GM23338 (cell line): Measurements from ENCODE around the gene AK2. TPM values are rescaled to one million over a fixed set of nuclear protein-coding genes. Genes with fewer than 3 reads are reported as not detected.

Experiments
- ATAC-seq: fragments of 200-7000 bp; cut with Tn5 transposase; 3 replicates; pipeline ENCODE4 v1.9.1; 2020
- DNase-seq: peaks from one replicate; pipeline ENCODE4 v3.0.0-alpha.2; 2015; ENCODE audit warnings: low spot score
- H2AFZ ChIP-seq: fragments of 200-600 bp; sonication (generic); 2 replicates; pipeline ENCODE4 v1.8.0; 2016; ENCODE audit warnings: antibody characterized with exemption, mild to moderate bottlenecking, moderate library complexity
- H3F3A ChIP-seq: fragments of 200-600 bp; sonication (generic); replicated peaks from 2 replicates; pipeline ENCODE4 v1.8.0; 2017; ENCODE audit warnings: antibody characterized with exemption, mixed run types, low read depth
- H3K27ac ChIP-seq: fragments of 200-600 bp; sonication (generic); 2 replicates; pipeline ENCODE4 v1.6.1; 2016; ENCODE audit warnings: low read depth
- H3K27me3 ChIP-seq: fragments of 200-600 bp; sonication (generic); 2 replicates; pipeline ENCODE4 v1.8.0; 2016; ENCODE audit warnings: mild to moderate bottlenecking, mixed run types, moderate library complexity; ENCODE audit not compliant: insufficient read depth
- H3K36me3 ChIP-seq: fragments of 200-600 bp; sonication (generic); 2 replicates; pipeline ENCODE4 v1.8.0; 2016; ENCODE audit warnings: mild to moderate bottlenecking; ENCODE audit not compliant: insufficient read depth
- H3K4me1 ChIP-seq: fragments of 200-600 bp; sonication (generic); 2 replicates; pipeline ENCODE4 v1.8.0; 2016; ENCODE audit warnings: mild to moderate bottlenecking, moderate library complexity; ENCODE audit not compliant: insufficient read depth
- H3K4me2 ChIP-seq: fragments of 200-600 bp; sonication (generic); 2 replicates; pipeline ENCODE4 v1.7.1; 2017; ENCODE audit warnings: mixed run types
- H3K4me3 ChIP-seq: fragments of 200-600 bp; sonication (generic); 2 replicates; pipeline ENCODE4 v1.6.1; 2016; ENCODE audit warnings: mixed run types
- H3K79me2 ChIP-seq: fragments of 200-600 bp; sonication (generic); replicated peaks from 2 replicates; pipeline ENCODE4 v1.8.0; 2017; ENCODE audit warnings: mild to moderate bottlenecking; ENCODE audit not compliant: insufficient read depth
- H3K9me2 ChIP-seq: fragments of 200-600 bp; sonication (generic); 2 replicates; pipeline ENCODE4 v1.8.0; 2017; ENCODE audit not compliant: insufficient read depth
- H4K20me1 ChIP-seq: fragments of 200-600 bp; sonication (generic); replicated peaks from 2 replicates; pipeline ENCODE4 v1.8.0; 2017; ENCODE audit warnings: mild to moderate bottlenecking; ENCODE audit not compliant: insufficient read depth
- H3K27ac Mint-ChIP-seq: 2 replicates; pipeline ENCODE4 v1.8.0; 2020; ENCODE audit warnings: inconsistent platforms, mild to moderate bottlenecking, moderate library complexity, mixed read lengths
- H3K27me3 Mint-ChIP-seq: 3 replicates; pipeline ENCODE4 v1.8.0; 2022; ENCODE audit warnings: low read depth, mild to moderate bottlenecking, moderate library complexity, mixed read lengths, inconsistent platforms; ENCODE audit not compliant: insufficient read depth, poor library complexity
- H3K36me3 Mint-ChIP-seq: 3 replicates; pipeline ENCODE4 v1.8.0; 2021; ENCODE audit warnings: low read depth, mild to moderate bottlenecking, inconsistent platforms, moderate library complexity, mixed read lengths
- H3K4me1 Mint-ChIP-seq: 3 replicates; pipeline ENCODE4 v1.8.0; 2020; ENCODE audit warnings: mild to moderate bottlenecking, inconsistent platforms, mixed read lengths
- H3K4me3 Mint-ChIP-seq: 3 replicates; pipeline ENCODE4 v1.8.0; 2021; ENCODE audit warnings: moderate library complexity, mild to moderate bottlenecking, inconsistent platforms, mixed read lengths
- H3K9me3 Mint-ChIP-seq: 3 replicates; pipeline ENCODE4 v1.8.0; 2020; ENCODE audit warnings: moderate library complexity, mild to moderate bottlenecking, inconsistent platforms, mixed read lengths
- EZH2 ChIP-seq: fragments of 200-600 bp; sonication (generic); IDR thresholded peaks from one replicate; pipeline ENCODE4 v1.8.0; 2017; ENCODE audit warnings: antibody characterized with exemption, mild to moderate bottlenecking, low read depth; ENCODE audit not compliant: unreplicated experiment
- JUNB ChIP-seq: IDR thresholded peaks from one replicate; pipeline ENCODE4 v1.6.1; 2016; ENCODE audit warnings: antibody characterized with exemption; ENCODE audit not compliant: unreplicated experiment
- NANOG ChIP-seq: IDR thresholded peaks from 2 replicates; pipeline ENCODE4 v1.6.1; 2016; ENCODE audit warnings: antibody characterized with exemption, borderline replicate concordance
- POLR2AphosphoS5 ChIP-seq: IDR thresholded peaks from 2 replicates; pipeline ENCODE4 v1.6.1; 2016; ENCODE audit warnings: antibody characterized with exemption, low read depth
- STAT1 ChIP-seq: IDR thresholded peaks from one replicate; pipeline ENCODE4 v1.6.1; 2016; ENCODE audit warnings: antibody characterized with exemption; ENCODE audit not compliant: unreplicated experiment
- ZNF114 ChIP-seq: fragments of 250-450 bp; sonication (Bioruptor Pico); IDR thresholded peaks from 2 replicates; pipeline ENCODE4 v1.5.0; 2020; ENCODE audit warnings: mild to moderate bottlenecking, moderate library complexity
- ZNF331 ChIP-seq: fragments of 250-450 bp; sonication (Bioruptor Pico); IDR thresholded peaks from 2 replicates; pipeline ENCODE4 v1.5.0; 2020; ENCODE audit warnings: low read depth, mild to moderate bottlenecking, moderate library complexity
- polyA plus RNA-seq: library from polyadenylated mRNA; unstranded; fragments of >200 nt; fragmentation: Nextera tagmentation; extraction: Ambion mirVana; gene quantifications from 2 replicates; pipeline ENCODE4 v1.2.1, GENCODE V29; 2016
- total RNA-seq: library from RNA; depleted of rRNA; stranded (reverse); fragments of >200 nt; shearing (Covaris generic); gene quantifications from 2 replicates; pipeline ENCODE4 v1.2.3, GENCODE V29; 2014
- TF ChIP-seq, protein P1 (sequence below): fragments of 250-450 bp; sonication (Bioruptor Pico); IDR thresholded peaks from 2 replicates; pipeline ENCODE4 v1.5.0; 2020; ENCODE audit warnings: mild to moderate bottlenecking, moderate library complexity
- TF ChIP-seq, protein P2 (sequence below): IDR thresholded peaks from 2 replicates; pipeline ENCODE4 v1.6.1; 2016; ENCODE audit warnings: antibody characterized with exemption
- TF ChIP-seq, protein P3 (sequence below), 2 experiments: fragments of 200-600 bp in 1 of 2; sonication (generic) in 1 of 2; conservative IDR thresholded peaks; 2 replicates each; pipeline versions ENCODE4 v1.5.1 to v1.6.1; 2016 to 2017; ENCODE audit warnings: antibody characterized with exemption in 2 of 2, low read depth in 2 of 2, mild to moderate bottlenecking in 2 of 2, moderate library complexity in 1 of 2

The AK2 gene
- total and polyA plus RNA-seq, 2 experiments from 2014 or later: 125 to 142 TPM

DNA sequence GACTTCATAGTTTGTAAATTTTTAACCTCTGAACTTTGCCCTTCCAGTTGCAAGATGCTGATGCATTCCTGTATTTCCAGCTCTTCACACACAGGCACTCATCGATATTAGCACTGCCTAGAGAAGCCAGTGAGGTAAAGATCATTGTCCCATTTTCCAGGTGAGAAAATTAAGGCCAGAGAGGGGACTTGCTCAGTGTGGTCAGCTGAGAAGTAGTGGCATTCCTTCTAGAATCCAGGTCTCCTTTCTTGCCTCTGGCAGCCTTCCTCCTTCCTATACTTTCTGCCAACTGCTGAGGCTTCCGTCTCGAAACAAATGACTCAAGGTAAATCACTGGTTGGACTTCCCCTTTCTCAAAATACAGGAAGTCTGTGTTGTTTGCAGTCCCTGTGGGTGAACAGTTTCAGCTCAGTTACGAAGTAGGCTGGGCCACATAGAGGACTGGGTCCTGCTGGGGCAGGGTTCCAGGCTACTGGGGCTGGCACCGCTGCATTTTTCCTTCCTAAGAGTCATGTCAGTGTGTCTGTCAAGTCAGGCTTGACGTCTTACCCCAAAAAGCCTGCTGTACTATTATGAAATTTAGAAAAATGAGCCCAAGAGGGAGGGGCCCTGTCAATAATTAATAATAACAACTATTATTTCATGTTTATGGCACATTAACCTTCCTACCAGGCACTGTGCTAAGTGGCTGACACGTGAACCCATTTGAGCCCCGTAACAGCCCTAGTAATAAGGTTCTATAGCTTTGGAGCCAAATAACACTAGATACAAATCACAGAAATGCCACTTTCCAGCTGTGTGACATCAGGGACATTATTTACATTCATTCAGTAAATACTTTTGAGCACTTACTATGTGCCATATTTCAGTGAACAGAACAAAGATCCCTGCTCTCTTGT is 55.4 kb downstream of the AK2 start (continued):
- TF ChIP-seq, protein P1, sequence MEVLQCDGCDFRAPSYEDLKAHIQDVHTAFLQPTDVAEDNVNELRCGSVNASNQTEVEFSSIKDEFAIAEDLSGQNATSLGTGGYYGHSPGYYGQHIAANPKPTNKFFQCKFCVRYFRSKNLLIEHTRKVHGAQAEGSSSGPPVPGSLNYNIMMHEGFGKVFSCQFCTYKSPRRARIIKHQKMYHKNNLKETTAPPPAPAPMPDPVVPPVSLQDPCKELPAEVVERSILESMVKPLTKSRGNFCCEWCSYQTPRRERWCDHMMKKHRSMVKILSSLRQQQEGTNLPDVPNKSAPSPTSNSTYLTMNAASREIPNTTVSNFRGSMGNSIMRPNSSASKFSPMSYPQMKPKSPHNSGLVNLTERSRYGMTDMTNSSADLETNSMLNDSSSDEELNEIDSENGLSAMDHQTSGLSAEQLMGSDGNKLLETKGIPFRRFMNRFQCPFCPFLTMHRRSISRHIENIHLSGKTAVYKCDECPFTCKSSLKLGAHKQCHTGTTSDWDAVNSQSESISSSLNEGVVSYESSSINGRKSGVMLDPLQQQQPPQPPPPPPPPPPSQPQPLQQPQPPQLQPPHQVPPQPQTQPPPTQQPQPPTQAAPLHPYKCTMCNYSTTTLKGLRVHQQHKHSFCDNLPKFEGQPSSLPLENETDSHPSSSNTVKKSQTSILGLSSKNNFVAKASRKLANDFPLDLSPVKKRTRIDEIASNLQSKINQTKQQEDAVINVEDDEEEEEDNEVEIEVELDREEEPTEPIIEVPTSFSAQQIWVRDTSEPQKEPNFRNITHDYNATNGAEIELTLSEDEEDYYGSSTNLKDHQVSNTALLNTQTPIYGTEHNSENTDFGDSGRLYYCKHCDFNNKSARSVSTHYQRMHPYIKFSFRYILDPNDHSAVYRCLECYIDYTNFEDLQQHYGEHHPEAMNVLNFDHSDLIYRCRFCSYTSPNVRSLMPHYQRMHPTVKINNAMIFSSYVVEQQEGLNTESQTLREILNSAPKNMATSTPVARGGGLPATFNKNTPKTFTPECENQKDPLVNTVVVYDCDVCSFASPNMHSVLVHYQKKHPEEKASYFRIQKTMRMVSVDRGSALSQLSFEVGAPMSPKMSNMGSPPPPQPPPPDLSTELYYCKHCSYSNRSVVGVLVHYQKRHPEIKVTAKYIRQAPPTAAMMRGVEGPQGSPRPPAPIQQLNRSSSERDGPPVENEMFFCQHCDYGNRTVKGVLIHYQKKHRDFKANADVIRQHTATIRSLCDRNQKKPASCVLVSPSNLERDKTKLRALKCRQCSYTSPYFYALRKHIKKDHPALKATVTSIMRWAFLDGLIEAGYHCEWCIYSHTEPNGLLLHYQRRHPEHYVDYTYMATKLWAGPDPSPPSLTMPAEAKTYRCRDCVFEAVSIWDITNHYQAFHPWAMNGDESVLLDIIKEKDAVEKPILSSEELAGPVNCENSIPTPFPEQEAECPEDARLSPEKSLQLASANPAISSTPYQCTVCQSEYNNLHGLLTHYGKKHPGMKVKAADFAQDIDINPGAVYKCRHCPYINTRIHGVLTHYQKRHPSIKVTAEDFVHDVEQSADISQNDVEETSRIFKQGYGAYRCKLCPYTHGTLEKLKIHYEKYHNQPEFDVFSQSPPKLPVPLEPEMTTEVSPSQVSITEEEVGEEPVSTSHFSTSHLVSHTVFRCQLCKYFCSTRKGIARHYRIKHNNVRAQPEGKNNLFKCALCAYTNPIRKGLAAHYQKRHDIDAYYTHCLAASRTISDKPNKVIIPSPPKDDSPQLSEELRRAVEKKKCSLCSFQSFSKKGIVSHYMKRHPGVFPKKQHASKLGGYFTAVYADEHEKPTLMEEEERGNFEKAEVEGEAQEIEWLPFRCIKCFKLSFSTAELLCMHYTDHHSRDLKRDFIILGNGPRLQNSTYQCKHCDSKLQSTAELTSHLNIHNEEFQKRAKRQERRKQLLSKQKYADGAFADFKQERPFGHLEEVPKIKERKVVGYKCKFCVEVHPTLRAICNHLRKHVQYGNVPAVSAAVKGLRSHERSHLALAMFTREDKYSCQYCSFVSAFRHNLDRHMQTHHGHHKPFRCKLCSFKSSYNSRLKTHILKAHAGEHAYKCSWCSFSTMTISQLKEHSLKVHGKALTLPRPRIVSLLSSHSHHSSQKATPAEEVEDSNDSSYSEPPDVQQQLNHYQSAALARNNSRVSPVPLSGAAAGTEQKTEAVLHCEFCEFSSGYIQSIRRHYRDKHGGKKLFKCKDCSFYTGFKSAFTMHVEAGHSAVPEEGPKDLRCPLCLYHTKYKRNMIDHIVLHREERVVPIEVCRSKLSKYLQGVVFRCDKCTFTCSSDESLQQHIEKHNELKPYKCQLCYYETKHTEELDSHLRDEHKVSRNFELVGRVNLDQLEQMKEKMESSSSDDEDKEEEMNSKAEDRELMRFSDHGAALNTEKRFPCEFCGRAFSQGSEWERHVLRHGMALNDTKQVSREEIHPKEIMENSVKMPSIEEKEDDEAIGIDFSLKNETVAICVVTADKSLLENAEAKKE (CRISPR knock-in tag): no peak
- TF ChIP-seq ZNF114 (no peak), NANOG (no peak), ZNF331 (CRISPR knock-in tag) (no peak)
- TF ChIP-seq, protein P2, sequence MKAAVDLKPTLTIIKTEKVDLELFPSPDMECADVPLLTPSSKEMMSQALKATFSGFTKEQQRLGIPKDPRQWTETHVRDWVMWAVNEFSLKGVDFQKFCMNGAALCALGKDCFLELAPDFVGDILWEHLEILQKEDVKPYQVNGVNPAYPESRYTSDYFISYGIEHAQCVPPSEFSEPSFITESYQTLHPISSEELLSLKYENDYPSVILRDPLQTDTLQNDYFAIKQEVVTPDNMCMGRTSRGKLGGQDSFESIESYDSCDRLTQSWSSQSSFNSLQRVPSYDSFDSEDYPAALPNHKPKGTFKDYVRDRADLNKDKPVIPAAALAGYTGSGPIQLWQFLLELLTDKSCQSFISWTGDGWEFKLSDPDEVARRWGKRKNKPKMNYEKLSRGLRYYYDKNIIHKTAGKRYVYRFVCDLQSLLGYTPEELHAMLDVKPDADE: no peak

DNA sequence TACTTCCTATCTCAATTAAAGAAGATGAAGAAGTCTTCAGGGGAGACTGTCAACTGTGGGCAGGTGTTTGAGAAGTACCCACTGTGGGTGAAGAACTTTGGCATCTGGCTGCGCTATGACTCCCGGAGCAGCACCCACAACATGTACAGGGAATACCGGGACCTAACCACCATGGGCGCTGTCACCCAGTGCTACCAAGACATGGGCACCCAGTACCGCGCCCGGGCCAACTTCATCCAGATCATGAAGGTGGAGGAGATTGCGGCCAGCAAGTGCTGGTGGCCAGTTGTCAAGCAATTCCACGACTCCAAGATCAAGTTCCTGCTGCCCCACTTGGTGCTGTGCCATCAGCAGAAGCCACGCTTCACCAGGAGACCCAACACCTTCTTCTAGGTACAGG is 56.6 kb downstream of the AK2 start:
- peaks cover 5% of the 10 kb centered on the region; the same call in 1 of the 2 replicates for H3F3A ChIP-seq
- H3K79me2 ChIP-seq: no peaks in the 10 kb centered on the region
- no peak overlapping the region for H3K4me3 Mint-ChIP-seq
- H3K36me3 ChIP-seq: no peaks in the 10 kb centered on the region
- peaks cover 18% of the 10 kb centered on the region for H3K9me3 Mint-ChIP-seq
- H3K27me3 ChIP-seq: peaks cover 3% of the 10 kb centered on the region; the same call in 1 of the 2 replicates
- no peaks in the 10 kb centered on the region for H4K20me1 ChIP-seq
- peaks cover 11% of the 10 kb centered on the region for H3K27me3 Mint-ChIP-seq
- no peaks in the 10 kb centered on the region for H3K9me2 ChIP-seq
- H3K4me2 ChIP-seq: peak overlapping the region; percentile 24; the same call in 1 of the 2 replicates
- H3K36me3 Mint-ChIP-seq: peaks cover 11% of the 10 kb centered on the region
- ATAC-seq: no peak
- no peak overlapping the region for H3K27ac ChIP-seq
- peaks cover 31% of the 10 kb centered on the region for H3K4me1 ChIP-seq
- peaks cover 56% of the 10 kb centered on the region for H3K4me1 Mint-ChIP-seq
- H2AFZ ChIP-seq: no peak overlapping the region
- no peak overlapping the region for H3K27ac Mint-ChIP-seq
- H3K4me3 ChIP-seq: no peak overlapping the region
- no peak for DNase-seq
- TF ChIP-seq JUNB (no peak), EZH2 (no peak), STAT1 (no peak), POLR2AphosphoS5 (no peak)
- TF ChIP-seq, protein P3, sequence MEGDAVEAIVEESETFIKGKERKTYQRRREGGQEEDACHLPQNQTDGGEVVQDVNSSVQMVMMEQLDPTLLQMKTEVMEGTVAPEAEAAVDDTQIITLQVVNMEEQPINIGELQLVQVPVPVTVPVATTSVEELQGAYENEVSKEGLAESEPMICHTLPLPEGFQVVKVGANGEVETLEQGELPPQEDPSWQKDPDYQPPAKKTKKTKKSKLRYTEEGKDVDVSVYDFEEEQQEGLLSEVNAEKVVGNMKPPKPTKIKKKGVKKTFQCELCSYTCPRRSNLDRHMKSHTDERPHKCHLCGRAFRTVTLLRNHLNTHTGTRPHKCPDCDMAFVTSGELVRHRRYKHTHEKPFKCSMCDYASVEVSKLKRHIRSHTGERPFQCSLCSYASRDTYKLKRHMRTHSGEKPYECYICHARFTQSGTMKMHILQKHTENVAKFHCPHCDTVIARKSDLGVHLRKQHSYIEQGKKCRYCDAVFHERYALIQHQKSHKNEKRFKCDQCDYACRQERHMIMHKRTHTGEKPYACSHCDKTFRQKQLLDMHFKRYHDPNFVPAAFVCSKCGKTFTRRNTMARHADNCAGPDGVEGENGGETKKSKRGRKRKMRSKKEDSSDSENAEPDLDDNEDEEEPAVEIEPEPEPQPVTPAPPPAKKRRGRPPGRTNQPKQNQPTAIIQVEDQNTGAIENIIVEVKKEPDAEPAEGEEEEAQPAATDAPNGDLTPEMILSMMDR (conservative IDR thresholded peaks at IDR 0.05; ENCODE audit: low read depth in 2 of 2): no peak
- TF ChIP-seq, protein P2: no peak
